ENCODE data around the gene GID8. TPM values are rescaled to one million over a fixed set of nuclear protein-coding genes. Genes with fewer than 3 reads are reported as not detected.

GID8 gene
- total RNA-seq, 1 donor = 34.4 TPM

DNA sequence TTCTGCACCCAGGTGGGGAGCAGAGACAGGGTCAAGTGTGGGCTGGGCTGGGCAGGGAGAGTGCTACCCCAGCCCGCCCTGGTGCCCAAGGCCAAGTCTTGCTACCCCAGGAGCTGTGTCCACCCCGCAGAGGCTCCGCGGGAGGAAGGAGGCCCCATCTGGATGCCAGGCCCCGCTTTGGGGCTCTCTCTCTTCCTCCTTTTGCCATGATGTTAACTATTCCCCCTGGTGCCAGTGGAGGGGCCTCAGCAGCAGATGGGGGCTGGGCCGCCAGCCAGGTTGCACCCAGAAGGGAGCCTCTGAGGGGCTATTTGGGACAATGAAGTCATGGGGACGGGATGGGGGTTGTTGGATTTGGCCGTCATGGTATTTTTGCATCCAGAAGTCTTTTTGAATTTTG is 23.9 kb downstream of the GID8 start:
- no peak for DNase-seq (ENCODE audit: insufficient read length, low spot score, missing footprints)
- H3K27ac ChIP-seq (ENCODE audit: low read depth, low read length) = no peak overlapping the region
- peaks cover 18% of the 10 kb centered on the region for H3K79me2 ChIP-seq (ENCODE audit: insufficient read depth, low read length)
- peaks cover 43% of the 10 kb centered on the region for H3K36me3 ChIP-seq (ENCODE audit: insufficient read depth, low read length)
- no peaks in the 10 kb centered on the region for H3K4me1 ChIP-seq (ENCODE audit: insufficient read depth, low read length)
- no peaks in the 10 kb centered on the region for H3K27me3 ChIP-seq (ENCODE audit: insufficient read depth, low read length)
- no peak overlapping the region for H3K4me2 ChIP-seq (ENCODE audit: insufficient read depth, low read length)
- TF ChIP-seq, protein P1, sequence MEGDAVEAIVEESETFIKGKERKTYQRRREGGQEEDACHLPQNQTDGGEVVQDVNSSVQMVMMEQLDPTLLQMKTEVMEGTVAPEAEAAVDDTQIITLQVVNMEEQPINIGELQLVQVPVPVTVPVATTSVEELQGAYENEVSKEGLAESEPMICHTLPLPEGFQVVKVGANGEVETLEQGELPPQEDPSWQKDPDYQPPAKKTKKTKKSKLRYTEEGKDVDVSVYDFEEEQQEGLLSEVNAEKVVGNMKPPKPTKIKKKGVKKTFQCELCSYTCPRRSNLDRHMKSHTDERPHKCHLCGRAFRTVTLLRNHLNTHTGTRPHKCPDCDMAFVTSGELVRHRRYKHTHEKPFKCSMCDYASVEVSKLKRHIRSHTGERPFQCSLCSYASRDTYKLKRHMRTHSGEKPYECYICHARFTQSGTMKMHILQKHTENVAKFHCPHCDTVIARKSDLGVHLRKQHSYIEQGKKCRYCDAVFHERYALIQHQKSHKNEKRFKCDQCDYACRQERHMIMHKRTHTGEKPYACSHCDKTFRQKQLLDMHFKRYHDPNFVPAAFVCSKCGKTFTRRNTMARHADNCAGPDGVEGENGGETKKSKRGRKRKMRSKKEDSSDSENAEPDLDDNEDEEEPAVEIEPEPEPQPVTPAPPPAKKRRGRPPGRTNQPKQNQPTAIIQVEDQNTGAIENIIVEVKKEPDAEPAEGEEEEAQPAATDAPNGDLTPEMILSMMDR (IDR thresholded peaks at IDR 0.05; ENCODE audit: extremely low read depth, low read depth, low read length) = no peak
- peaks cover 31% of the 10 kb centered on the region for H4K20me1 ChIP-seq (ENCODE audit: insufficient read depth, low read length)
- H3K4me3 ChIP-seq (ENCODE audit: insufficient read depth, low read length) = no peak overlapping the region
- H2AFZ ChIP-seq (ENCODE audit: low read length) = no peak overlapping the region
- no peaks in the 10 kb centered on the region for H3K9me3 ChIP-seq (ENCODE audit: low read depth, low read length)

DNA sequence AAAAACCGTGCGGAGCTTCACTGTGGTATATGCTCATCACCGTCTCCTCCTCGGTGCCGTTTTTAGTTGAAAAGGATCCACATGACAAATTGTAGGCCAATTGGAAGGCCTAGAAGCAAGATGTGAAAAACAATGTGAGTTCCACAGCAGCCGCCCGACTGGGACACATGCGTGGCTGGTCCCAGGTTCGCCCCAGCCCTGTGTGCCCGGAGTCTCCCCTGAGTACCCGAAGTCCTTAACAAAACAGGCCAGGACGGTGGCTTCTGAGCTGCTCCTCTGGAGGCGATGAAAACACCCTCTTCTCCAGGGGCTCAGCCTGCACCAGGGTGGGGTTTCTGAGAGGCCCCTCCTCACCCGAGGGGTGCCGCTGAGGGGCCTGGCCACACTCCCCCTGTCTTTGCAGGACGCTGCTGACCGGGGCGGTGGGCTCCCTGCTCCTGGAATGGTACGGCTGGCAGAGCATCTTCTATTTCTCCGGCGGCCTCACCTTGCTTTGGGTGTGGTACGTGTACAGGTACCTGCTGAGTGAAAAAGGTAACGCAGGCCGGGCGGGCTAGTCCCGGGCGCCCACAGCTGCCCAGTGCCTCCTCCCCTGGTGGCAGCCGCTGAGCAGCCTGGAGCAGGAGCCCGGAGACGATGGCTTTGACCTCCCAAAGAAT is 24.4 kb downstream of the GID8 start:
- H3K9me3 ChIP-seq (ENCODE audit: low read depth, low read length) = no peaks in the 10 kb centered on the region

DNA sequence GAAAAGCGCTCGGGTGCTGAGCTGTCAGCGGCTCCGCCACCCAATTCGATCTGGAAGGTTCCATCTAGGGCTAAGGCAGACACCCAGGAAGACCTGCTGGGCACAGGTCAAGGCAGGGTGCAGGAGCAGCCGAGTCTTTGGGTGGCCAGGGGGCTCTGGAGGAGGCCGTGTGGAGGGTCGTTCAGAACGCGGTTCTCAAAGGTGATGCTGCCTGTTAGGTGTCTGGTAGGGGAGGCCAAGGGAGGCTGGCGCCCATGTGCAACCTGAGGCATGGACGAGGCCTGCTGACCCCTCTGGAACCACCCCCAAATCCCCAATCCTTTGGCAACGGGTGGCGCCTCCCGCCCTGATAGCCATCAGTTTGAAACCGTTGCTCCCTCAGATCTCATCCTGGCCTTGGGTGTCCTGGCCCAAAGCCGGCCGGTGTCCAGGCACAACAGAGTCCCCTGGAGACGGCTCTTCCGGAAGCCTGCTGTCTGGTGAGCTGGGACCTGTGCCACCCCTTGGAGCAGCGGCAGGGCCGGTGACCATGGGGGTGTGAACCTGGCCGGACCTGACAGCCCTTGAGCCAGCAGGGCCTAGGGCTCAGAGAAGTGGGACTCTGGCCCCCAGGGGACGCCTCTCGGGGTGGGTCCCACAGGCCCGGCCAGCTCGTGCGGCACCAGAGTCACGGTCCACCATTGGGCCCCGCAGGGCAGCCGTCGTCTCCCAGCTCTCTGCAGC is 25.1 kb downstream of the GID8 start:
- Histone ChIP-seq H3K4me2 (ENCODE audit: insufficient read depth, low read length) (no peak overlapping the region), H3K27ac (ENCODE audit: low read depth, low read length) (no peak overlapping the region), H3K4me1 (ENCODE audit: insufficient read depth, low read length) (no peaks in the 10 kb centered on the region), H3K9me3 (ENCODE audit: low read depth, low read length) (no peaks in the 10 kb centered on the region), H2AFZ (ENCODE audit: low read length) (no peak overlapping the region), H3K4me3 (ENCODE audit: insufficient read depth, low read length) (no peak overlapping the region), H4K20me1 (ENCODE audit: insufficient read depth, low read length) (peaks cover 19% of the 10 kb centered on the region), H3K79me2 (ENCODE audit: insufficient read depth, low read length) (peaks cover 5% of the 10 kb centered on the region), H3K36me3 (ENCODE audit: insufficient read depth, low read length) (peaks cover 32% of the 10 kb centered on the region), H3K27me3 (ENCODE audit: insufficient read depth, low read length) (no peaks in the 10 kb centered on the region)
- DNase-seq (ENCODE audit: insufficient read length, low spot score, missing footprints) = no peak
- TF ChIP-seq, protein P1 (IDR thresholded peaks at IDR 0.05; ENCODE audit: extremely low read depth, low read depth, low read length) = no peak

More for the DNA sequence above, 24.4 kb downstream of the GID8 start:
- no peak for DNase-seq (ENCODE audit: insufficient read length, low spot score, missing footprints)
- Histone ChIP-seq H3K4me1 (ENCODE audit: insufficient read depth, low read length) (no peaks in the 10 kb centered on the region), H3K79me2 (ENCODE audit: insufficient read depth, low read length) (peaks cover 12% of the 10 kb centered on the region), H3K36me3 (ENCODE audit: insufficient read depth, low read length) (peaks cover 39% of the 10 kb centered on the region), H2AFZ (ENCODE audit: low read length) (no peak overlapping the region), H3K27me3 (ENCODE audit: insufficient read depth, low read length) (no peaks in the 10 kb centered on the region), H3K4me2 (ENCODE audit: insufficient read depth, low read length) (no peak overlapping the region), H4K20me1 (ENCODE audit: insufficient read depth, low read length) (peaks cover 26% of the 10 kb centered on the region), H3K4me3 (ENCODE audit: insufficient read depth, low read length) (no peak overlapping the region), H3K27ac (ENCODE audit: low read depth, low read length) (no peak overlapping the region)
- TF ChIP-seq, protein P1 (IDR thresholded peaks at IDR 0.05; ENCODE audit: extremely low read depth, low read depth, low read length) = no peak

All from osteoblast (primary cell).